GM12892 (cell line): ENCODE results near the gene SLC1A4.

Experiments
- POLR2A ChIP-seq: IDR thresholded peaks from 2 replicates; pipeline ENCODE4 v1.6.1; 2011; ENCODE audit warnings: low read depth, low read length, control low read depth
- POLR2AphosphoS5 ChIP-seq: IDR thresholded peaks from 2 replicates; pipeline ENCODE4 v1.6.1; 2011; ENCODE audit warnings: low read depth, low read length, control low read depth
- TAF1 ChIP-seq: IDR thresholded peaks from 2 replicates; pipeline ENCODE4 v1.6.1; 2011; ENCODE audit warnings: low read depth, mild to moderate bottlenecking, control low read depth, low read length, borderline replicate concordance

- TF ChIP-seq POLR2A (no peak), TAF1 (no peak), POLR2AphosphoS5 (no peak)
Measured at GRCh38 chr2:65019010-65019409, 29.8 kb downstream of the SLC1A4 start.
